GM19099 (cell line): ENCODE results near the gene AKT2.

ENCODE experiments used
- POLR2A ChIP-seq: IDR thresholded peaks from 3 replicates; pipeline ENCODE4 v1.6.1; 2011; ENCODE audit warnings: low read depth; ENCODE audit not compliant: insufficient read length; ENCODE audit errors: extremely low read depth

The AKT2 gene

GRCh38 chr19:40213882-40214570 lies 71.1 kb downstream of the AKT2 start:
- no peak for TF ChIP-seq POLR2A

GRCh38 chr19:40213251-40213829 lies 71.8 kb downstream of the AKT2 start:
- no peak for TF ChIP-seq POLR2A

- no peak for TF ChIP-seq POLR2A
These were observed 74.3 kb downstream of the AKT2 start for GRCh38 chr19:40210889-40211288.

- no peak for TF ChIP-seq POLR2A
These were observed 76.5 kb downstream of the AKT2 start for GRCh38 chr19:40208602-40209001.

- no peak for TF ChIP-seq POLR2A
These were observed 79.4 kb downstream of the AKT2 start for GRCh38 chr19:40205760-40206159.

- TF ChIP-seq POLR2A = no peak
These were observed 80.8 kb downstream of the AKT2 start for GRCh38 chr19:40204381-40204780.

GRCh38 chr19:40200341-40201099 lies 84.6 kb downstream of the AKT2 start:
- no peak for TF ChIP-seq POLR2A

- no peak for TF ChIP-seq POLR2A
These were observed 86.7 kb downstream of the AKT2 start for GRCh38 chr19:40198272-40198990.

- TF ChIP-seq POLR2A = no peak
These were observed 91.6 kb downstream of the AKT2 start for GRCh38 chr19:40193587-40193849.

GRCh38 chr19:40192758-40193586 lies 92.2 kb downstream of the AKT2 start:
- TF ChIP-seq POLR2A = no peak

GRCh38 chr19:40191836-40192646 lies 93.1 kb downstream of the AKT2 start:
- TF ChIP-seq POLR2A = no peak

- peak; percentile 30 for TF ChIP-seq POLR2A
These were observed 94.0 kb downstream of the AKT2 start, which contains the start of gene MAP3K10 for GRCh38 chr19:40190891-40191835. MAP3K10 (plus strand) TSS chr19:40191426; CDS start chr19:40192032, 606 bp downstream.

- no peak for TF ChIP-seq POLR2A
These were observed 100.9 kb downstream of the AKT2 start for GRCh38 chr19:40184273-40184672.
